Right ventricle myocardium superior (tissue), 1 donor: ENCODE measurements around the gene COX10. TPM values are rescaled to one million over a fixed set of nuclear protein-coding genes. Genes with fewer than 3 reads are reported as not detected.

Source experiments
- total RNA-seq: library from RNA; stranded (reverse); fragmentation: NEBNext Ultra II Directional; extraction: Animal tissue kit (Norgen Biotek cat#: 25700); gene quantifications from one replicate; pipeline ENCODE4 v1.2.1, GENCODE V29; 2021
- donor health status: DM: no; HTN: yes; CAD: no; lungs with severe emphysema.

Gene COX10
- total RNA-seq, 1 donor from 2014 or later: 39.4 TPM

Other genes with a start within 250 kb of the COX10 start
- gene CDRT15, start 167.4 kb downstream of the COX10 start, total RNA-seq: not detected
- 1.5 TPM for gene HS3ST3B1, start 231.6 kb downstream of the COX10 start, total RNA-seq